UCSD-AML1 (cell line): ENCODE results near the gene MYO18B.

Experiments
- DNase-seq: peaks from one replicate; lab custom pipeline; 2025; ENCODE audit not compliant: unreplicated experiment; lab: John Stamatoyannopoulos, UW

Gene MYO18B

GRCh38 chr22:26031641-26032040 lies 289.7 kb downstream of the MYO18B start:
- no peak for DNase-seq

GRCh38 chr22:26033071-26033470 lies 291.1 kb downstream of the MYO18B start:
- DNase-seq = no peak

GRCh38 chr22:26033586-26033985 lies 291.6 kb downstream of the MYO18B start:
- DNase-seq = no peak

DNA sequence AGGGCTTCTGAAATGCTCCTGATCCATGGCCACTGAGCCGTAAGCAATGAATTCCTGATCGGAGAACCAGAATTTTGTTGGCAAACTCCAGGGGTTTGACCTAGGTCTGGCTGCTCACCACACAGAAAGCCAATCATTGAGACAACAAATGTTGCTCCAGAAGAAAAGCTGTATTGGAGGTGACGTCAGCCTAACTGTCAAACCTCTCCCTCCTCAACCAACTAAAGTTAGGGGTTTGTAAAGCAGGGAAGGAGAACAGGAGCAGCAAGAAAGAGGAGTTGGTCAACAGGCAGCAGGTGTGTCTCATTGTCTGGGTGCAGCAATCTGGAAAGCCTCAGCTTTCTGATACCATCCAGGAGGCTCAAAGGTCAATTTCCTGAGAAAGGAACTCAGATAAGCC lies 293.5 kb downstream of the MYO18B start:
- DNase-seq = no peak

DNA sequence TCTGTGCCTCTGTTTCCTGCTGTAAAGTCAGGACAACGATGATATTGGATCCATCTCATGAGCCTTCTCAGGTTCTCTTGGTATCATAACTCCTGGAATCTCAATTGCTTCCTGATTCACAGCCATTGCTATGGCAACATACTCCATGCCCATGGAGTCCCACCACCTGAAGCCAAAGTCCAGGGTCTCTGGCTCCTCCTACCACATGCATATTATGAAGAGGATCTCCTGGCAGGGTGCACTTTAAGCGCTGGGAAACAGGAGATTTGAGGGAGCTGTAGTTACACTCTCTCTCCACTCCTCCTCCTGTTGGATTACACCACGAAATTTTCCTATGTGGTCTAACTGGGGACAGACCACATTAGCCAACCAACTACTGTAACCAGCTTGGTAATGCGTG lies 296.4 kb downstream of the MYO18B start:
- DNase-seq = no peak

- DNase-seq = no peak
Measured at GRCh38 chr22:26041931-26042330, 299.9 kb downstream of the MYO18B start.

- DNase-seq = no peak
Measured at GRCh38 chr22:26043031-26043430, 301.0 kb downstream of the MYO18B start.

- DNase-seq = no peak
Measured at GRCh38 chr22:26045051-26045450, 303.1 kb downstream of the MYO18B start.

- no peak for DNase-seq
Measured at GRCh38 chr22:26045860-26046259, 303.9 kb downstream of the MYO18B start.

DNA sequence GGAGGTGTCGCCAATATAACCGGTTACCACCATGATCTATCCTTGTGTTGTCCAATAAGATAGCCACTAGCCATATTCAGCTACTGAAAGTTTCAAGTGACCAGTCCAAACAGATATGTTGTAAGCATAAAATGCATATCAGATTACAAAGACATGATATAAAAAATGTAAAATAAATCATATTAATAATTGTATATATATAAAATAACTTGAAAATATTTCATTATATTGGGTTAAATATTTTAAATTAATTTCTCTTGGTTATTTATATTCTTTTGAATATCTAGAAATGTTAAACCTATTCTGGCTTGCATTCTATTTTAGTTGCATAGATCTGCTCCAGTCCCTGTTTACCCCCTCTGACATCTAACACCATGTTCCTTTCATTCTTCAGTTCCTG lies 305.5 kb downstream of the MYO18B start:
- no peak for DNase-seq

GRCh38 chr22:26047920-26048319 lies 305.9 kb downstream of the MYO18B start:
- DNase-seq = no peak

DNA sequence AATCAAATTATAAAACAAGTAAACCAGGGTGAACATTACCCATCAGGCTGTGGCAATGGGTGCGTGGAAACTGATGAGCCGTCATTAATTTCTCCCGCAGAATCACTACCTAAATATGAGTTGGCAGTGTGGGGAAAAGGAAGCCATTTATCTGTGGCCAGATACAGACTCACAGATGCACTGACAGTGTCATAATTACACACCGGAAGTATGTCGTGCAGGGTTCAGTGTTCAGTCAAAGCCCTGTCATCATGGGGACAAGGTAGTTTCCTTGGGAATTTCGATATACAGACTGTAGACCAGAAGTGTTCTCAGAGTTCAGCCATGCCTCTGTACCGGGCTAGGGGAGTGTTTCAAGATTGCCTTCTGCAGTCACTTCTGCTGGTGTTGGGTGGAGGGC lies 308.1 kb downstream of the MYO18B start:
- no peak for DNase-seq

GRCh38 chr22:26053737-26054316 lies 311.8 kb downstream of the MYO18B start:
- no peak for DNase-seq

GRCh38 chr22:26054841-26055605 lies 313.0 kb downstream of the MYO18B start:
- no peak for DNase-seq

DNA sequence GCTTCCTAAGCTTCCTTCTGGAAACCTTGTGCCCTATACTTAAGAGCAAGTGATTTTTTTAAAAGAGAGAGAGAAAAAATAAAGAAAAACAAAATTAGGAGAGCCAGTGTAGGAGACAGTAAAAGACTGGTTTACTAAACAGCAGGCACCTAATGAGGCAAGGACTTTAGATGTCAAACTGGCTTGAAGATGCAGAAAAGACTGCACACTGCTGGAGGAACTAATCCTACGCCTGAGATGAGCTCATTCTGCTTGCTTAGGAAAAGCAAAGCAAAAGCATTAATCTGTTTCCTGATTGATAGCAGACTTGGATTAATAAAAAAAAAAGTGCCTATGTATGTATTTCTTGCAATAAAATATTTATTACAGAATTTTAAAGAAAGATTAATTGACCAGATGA lies 313.7 kb downstream of the MYO18B start:
- DNase-seq = no peak

GRCh38 chr22:26056455-26057200 lies 314.6 kb downstream of the MYO18B start:
- no peak for DNase-seq

GRCh38 chr22:26057731-26058130 lies 315.7 kb downstream of the MYO18B start:
- DNase-seq = no peak

GRCh38 chr22:26064048-26064447 lies 322.1 kb downstream of the MYO18B start:
- DNase-seq = no peak

DNA sequence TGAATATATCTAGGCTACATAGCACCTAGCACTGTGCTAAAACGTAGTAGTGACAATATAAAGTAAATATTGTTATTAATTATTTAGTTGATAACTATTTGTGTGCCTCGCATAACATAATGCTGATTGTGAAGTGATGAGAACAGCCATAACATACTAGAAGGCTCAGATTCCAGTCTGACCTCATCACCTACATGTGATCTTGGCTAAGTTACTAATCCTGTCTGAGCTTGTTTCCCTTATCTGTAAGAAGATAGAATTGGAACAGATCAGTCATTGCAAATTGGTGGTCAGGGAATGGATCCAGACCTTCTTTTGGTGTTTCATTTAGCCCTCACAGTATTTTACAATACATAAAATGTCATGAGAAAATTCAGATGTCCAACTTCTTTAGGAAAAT lies 323.9 kb downstream of the MYO18B start:
- DNase-seq = no peak

DNA sequence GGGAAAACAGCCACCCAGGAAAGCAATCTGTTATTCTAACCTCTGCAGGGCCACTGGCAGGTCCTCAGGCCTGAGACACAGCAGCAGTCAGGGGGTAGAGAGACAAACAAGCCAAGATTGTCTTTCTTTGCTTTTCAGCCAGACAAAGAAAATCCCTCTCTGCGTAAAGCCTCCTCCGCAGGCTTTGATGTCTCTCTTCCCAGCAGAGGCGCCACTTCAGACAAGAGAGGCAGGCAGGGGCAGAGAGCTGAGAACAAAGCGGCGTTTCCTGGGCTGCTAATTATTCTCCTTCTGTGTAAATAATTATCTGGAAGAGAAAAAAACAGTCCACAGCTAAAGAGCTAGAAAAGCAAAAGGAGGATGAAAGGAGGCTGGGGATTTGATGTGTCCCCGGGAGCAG lies 324.5 kb downstream of the MYO18B start:
- DNase-seq = no peak

- no peak for DNase-seq
Measured at GRCh38 chr22:26068571-26068970, 326.6 kb downstream of the MYO18B start.

DNA sequence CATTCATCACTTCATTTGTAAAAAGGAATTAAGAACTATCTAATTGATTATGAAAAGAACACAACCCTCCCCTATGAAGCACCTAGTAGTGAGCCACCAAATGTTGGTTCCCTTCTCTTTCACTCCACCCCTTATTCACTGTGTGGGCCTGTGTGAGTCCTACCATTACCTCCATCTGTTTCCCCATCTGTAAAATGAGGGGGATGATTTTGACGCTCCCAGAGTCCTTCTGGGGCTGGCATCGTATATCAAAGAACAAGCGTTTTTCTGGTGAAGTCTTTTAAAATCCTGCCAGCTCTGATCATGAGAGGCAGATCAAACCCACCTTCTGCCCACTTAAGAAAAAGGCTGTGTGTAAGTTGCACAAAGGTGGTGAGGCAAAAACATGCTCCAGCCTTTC lies 330.6 kb downstream of the MYO18B start:
- no peak for DNase-seq
